BJ (cell line): ENCODE measurements around the gene ZNF205. TPM values are rescaled to one million over a fixed set of nuclear protein-coding genes. Genes with fewer than 3 reads are reported as not detected.

Source experiments
- CTCF ChIA-PET: fragments of 350-600 bp; formaldehyde crosslinking; extraction: SDS; loops from one replicate; lab custom pipeline; 2021; ENCODE audit warnings: antibody characterized with exemption, inconsistent platforms; lab: Yijun Ruan, JAX
- POLR2A ChIA-PET: fragments of 300-600 bp; sonication (Branson Sonifier 250); formaldehyde crosslinking; extraction: SDS; loops from one replicate; lab custom pipeline; 2021; ENCODE audit warnings: antibody characterized with exemption; lab: Charles Lee
- DNase-seq: peaks from one replicate; pipeline ENCODE4 v3.0.0-alpha.2; 2011; ENCODE audit warnings: low read depth
- H3K27me3 ChIP-seq: 2 replicates; pipeline ENCODE4 v1.6.0; 2011; ENCODE audit warnings: low read length; ENCODE audit not compliant: control insufficient read depth, insufficient read depth
- H3K36me3 ChIP-seq: 2 replicates; pipeline ENCODE4 v1.5.1; 2011; ENCODE audit warnings: low read length; ENCODE audit not compliant: control insufficient read depth, insufficient read depth
- H3K4me3 ChIP-seq: 2 replicates; pipeline ENCODE4 v1.5.1; 2011; ENCODE audit warnings: low read depth, mild to moderate bottlenecking, control low read depth, low read length
- polyA plus RNA-seq: library from polyadenylated mRNA; depleted of rRNA; stranded (reverse); fragments of >200 nt; gene quantifications from 2 replicates; pipeline ENCODE4 v1.2.3, GENCODE V29; 2011
- TF ChIP-seq, protein P1 (sequence below): IDR thresholded peaks from 2 replicates; pipeline ENCODE4 v1.5.1; 2011; ENCODE audit warnings: low read depth, mild to moderate bottlenecking, control low read depth, inconsistent platforms, low read length, moderate library complexity; ENCODE audit not compliant: insufficient read depth

ZNF205 gene
- polyA plus RNA-seq, 1 experiment: 9.0 TPM

DNA sequence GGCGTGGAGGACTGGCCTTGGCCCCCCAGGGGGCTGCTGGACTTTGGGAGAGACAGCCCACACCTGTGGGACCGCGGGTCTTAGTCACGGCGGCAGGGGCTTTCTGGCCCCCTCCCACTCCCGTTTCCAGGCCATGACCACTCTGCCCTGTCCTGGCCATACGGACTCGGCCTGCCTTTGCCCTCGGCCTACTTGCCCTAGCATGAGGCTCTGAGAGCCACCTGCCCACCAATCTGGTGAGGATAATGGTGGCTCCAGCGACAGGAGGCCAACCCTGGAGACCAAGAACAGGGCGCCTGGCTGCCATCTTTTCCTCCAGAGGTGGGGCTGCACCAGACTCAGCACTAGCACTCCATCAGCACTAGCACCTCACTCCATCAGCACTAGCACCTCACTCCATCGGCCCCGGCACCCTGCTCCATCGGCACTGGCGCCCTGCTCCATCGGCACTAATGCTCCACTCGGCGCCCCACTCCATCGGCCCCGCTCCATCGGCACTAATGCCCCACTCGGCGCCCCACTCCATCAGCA, 29.5 kb downstream of the ZNF205 start:
- DNase-seq: no peak
- TF ChIP-seq, protein P1, sequence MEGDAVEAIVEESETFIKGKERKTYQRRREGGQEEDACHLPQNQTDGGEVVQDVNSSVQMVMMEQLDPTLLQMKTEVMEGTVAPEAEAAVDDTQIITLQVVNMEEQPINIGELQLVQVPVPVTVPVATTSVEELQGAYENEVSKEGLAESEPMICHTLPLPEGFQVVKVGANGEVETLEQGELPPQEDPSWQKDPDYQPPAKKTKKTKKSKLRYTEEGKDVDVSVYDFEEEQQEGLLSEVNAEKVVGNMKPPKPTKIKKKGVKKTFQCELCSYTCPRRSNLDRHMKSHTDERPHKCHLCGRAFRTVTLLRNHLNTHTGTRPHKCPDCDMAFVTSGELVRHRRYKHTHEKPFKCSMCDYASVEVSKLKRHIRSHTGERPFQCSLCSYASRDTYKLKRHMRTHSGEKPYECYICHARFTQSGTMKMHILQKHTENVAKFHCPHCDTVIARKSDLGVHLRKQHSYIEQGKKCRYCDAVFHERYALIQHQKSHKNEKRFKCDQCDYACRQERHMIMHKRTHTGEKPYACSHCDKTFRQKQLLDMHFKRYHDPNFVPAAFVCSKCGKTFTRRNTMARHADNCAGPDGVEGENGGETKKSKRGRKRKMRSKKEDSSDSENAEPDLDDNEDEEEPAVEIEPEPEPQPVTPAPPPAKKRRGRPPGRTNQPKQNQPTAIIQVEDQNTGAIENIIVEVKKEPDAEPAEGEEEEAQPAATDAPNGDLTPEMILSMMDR: no peak
- H3K36me3 ChIP-seq: peaks cover 15% of the 10 kb centered on the region
- POLR2A ChIA-PET: no interaction called here
- H3K4me3 ChIP-seq: no peak overlapping the region
- CTCF ChIA-PET: interaction anchor here (1.1 kb wide), 1 partner anchor 214 kb away, joined by 3 read pairs; no protein-coding TSS in a partner anchor
- no peaks in the 10 kb centered on the region for H3K27me3 ChIP-seq

DNA sequence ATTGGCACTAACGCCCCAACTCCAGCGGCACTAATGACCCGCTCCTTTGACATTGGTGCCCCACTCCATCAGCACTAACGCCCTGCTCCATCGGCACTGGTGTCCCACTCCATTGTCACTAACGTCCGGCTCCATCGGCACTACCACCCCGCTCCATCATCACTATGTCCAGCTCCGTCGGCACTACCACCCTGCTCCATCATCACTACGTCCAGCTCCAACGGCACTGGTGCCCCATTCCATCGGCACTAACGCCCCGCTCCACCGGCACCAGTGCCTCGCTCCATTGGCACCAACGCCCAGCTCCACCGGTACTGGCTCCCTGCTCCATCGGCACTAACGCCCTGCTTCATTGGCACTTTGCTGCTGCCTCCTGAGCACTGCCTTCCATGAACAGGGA, 29.9 kb downstream of the ZNF205 start:
- no peak for DNase-seq
- TF ChIP-seq, protein P1: no peak
- Histone ChIP-seq H3K4me3 (no peak overlapping the region), H3K27me3 (no peaks in the 10 kb centered on the region), H3K36me3 (peaks cover 15% of the 10 kb centered on the region)
- ChIA-PET CTCF (interaction anchor here (1.0 to 1.1 kb wide), 3 partner anchors 13 to 215 kb away, joined by 3 read pairs; no protein-coding TSS in a partner anchor), POLR2A (no interaction called here)

DNA sequence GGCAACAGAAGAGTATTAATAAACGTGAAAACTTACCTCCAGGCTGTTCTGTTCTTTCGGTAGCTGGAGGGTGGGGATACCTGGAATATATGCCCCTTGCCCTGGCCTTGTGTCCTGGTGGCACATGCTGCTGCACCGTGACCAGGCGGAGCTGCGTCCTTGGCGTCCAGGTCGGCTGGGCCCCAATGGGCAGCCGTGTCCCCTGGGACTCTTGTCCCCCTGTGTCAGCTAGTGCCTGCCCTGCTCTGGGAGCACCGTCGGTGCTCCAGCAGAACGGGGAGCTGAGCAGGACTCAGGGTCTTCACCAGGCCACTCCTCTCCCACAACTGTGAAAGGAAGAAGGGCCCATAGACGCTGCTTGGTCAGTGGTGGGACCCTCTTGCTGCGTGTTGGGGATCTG, 30.4 kb downstream of the ZNF205 start:
- H3K36me3 ChIP-seq: peaks cover 15% of the 10 kb centered on the region
- TF ChIP-seq, protein P1: no peak
- POLR2A ChIA-PET: no interaction called here
- H3K27me3 ChIP-seq: no peaks in the 10 kb centered on the region
- CTCF ChIA-PET: interaction anchor here (1.0 to 1.1 kb wide), 3 partner anchors 13 to 215 kb away, joined by 3 read pairs; no protein-coding TSS in a partner anchor
- no peak for DNase-seq
- H3K4me3 ChIP-seq: no peak overlapping the region

DNA sequence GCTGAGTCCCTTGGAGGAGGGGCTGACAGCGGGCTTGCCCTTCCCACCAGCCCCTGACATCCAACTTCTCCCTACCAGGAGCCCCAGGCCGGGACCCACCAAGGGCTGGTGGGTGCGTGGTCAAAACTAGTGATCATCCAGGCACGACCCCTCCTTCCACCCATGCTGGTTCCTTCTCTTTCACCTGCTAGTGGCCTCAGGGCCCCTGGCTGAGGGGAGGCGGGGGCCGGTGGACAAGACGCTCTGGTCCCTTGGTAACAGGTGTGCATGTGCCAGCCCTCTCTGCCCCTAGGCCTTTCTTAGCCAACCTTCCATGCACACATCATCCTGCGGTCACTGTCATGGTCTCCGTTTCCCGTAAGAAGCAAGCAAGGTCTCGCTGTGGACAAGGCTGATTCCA, 30.8 kb downstream of the ZNF205 start:
- no peak overlapping the region for H3K4me3 ChIP-seq
- H3K36me3 ChIP-seq: peaks cover 13% of the 10 kb centered on the region
- ChIA-PET POLR2A (no interaction called here), CTCF (interaction anchor here (1.0 to 1.1 kb wide), 2 partner anchors 14 to 24 kb away, joined by 3 read pairs; no protein-coding TSS in a partner anchor)
- no peak for DNase-seq
- TF ChIP-seq, protein P1: no peak
- no peaks in the 10 kb centered on the region for H3K27me3 ChIP-seq

DNA sequence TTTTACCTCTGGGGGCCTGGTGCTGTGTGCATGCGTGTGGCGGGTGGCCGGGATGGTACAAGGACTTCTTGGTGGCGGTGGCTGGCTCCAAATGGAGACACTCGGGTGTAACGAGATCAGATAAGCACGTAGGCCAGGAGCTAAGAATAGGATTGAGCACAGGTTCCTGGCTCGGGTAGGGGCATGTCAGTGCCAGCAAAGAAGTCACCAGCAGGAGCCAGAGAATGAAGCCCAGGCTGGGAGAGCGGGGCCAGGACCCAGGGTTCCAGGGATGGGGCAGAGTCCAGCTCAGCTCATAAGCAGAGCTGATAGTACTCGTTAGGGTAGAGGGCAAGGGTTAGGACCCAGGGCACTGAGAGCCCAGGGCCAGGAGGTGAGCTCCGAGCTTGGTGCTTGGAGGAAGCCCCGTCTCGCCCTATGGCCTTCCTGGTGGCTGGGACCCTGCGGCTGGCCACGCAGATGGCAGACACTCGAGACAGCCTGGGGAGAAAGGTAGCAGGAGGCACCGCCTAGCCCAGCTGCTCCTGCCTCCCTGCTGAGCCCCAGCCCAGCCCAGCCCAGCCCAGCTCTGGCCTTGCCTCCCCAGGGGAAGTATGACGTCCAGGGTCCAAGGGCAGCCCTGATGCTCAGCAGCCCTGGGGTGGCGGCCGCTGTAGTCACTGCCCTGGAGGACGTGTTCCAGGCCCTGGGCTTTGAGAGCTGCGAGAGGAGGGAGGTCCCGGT, 31.4 kb downstream of the ZNF205 start:
- Histone ChIP-seq H3K27me3 (no peaks in the 10 kb centered on the region), H3K4me3 (no peak overlapping the region), H3K36me3 (peaks cover 12% of the 10 kb centered on the region)
- TF ChIP-seq, protein P1: no peak
- DNase-seq: no peak
- POLR2A ChIA-PET: no interaction called here
- CTCF ChIA-PET: interaction anchor here (0.7 kb wide), 2 partner anchors 112 to 140 kb away, joined by 3 read pairs; no protein-coding TSS in a partner anchor
